Hepatocyte (in vitro differentiated cells): ENCODE measurements around the gene PCDHGA10. TPM values are rescaled to one million over a fixed set of nuclear protein-coding genes. Genes with fewer than 3 reads are reported as not detected.

ENCODE experiments used
- DNase-seq: peaks from one replicate; pipeline ENCODE4 v3.0.0-alpha.2; 2016; ENCODE audit warnings: low spot score
- H2AFZ ChIP-seq: fragments of 200-600 bp; sonication (generic); 2 replicates; pipeline ENCODE4 v1.6.0; 2016; ENCODE audit warnings: antibody characterized with exemption, mild to moderate bottlenecking
- H3K27ac ChIP-seq: fragments of 200-600 bp; sonication (generic); 2 replicates; pipeline ENCODE4 v1.5.1; 2016; ENCODE audit warnings: mild to moderate bottlenecking
- H3K27me3 ChIP-seq: fragments of 200-600 bp; sonication (generic); 2 replicates; pipeline ENCODE4 v1.6.1; 2016
- H3K36me3 ChIP-seq: fragments of 200-600 bp; sonication (generic); replicated peaks from 2 replicates; pipeline ENCODE4 v1.5.1; 2016; ENCODE audit warnings: low read depth; ENCODE audit not compliant: insufficient read depth
- H3K4me1 ChIP-seq: fragments of 200-600 bp; sonication (generic); 2 replicates; pipeline ENCODE4 v1.5.1; 2016; ENCODE audit warnings: mild to moderate bottlenecking, moderate library complexity; ENCODE audit not compliant: insufficient read depth
- H3K4me2 ChIP-seq: fragments of 200-600 bp; sonication (generic); 2 replicates; pipeline ENCODE4 v1.6.0; 2016
- H3K4me3 ChIP-seq: fragments of 200-600 bp; sonication (generic); 2 replicates; pipeline ENCODE4 v1.5.1; 2016; ENCODE audit warnings: mild to moderate bottlenecking
- H3K79me2 ChIP-seq: fragments of 200-600 bp; sonication (generic); 2 replicates; pipeline ENCODE4 v1.6.0; 2017; ENCODE audit warnings: mild to moderate bottlenecking
- H3K9me2 ChIP-seq: fragments of 200-600 bp; sonication (generic); replicated peaks from 2 replicates; pipeline ENCODE4 v1.6.0; 2017; ENCODE audit warnings: mild to moderate bottlenecking; ENCODE audit not compliant: insufficient read depth
- H3K9me3 ChIP-seq: fragments of 200-600 bp; sonication (generic); 2 replicates; pipeline ENCODE4 v1.5.1; 2016; ENCODE audit warnings: low read depth, mild to moderate bottlenecking
- H4K20me1 ChIP-seq: fragments of 200-600 bp; sonication (generic); 2 replicates; pipeline ENCODE4 v1.6.0; 2016; ENCODE audit warnings: mild to moderate bottlenecking; ENCODE audit not compliant: insufficient read depth, poor library complexity, severe bottlenecking
- CTCF ChIP-seq: fragments of 200-600 bp; sonication (generic); IDR thresholded peaks from 2 replicates; pipeline ENCODE4 v1.5.1; 2016; ENCODE audit warnings: antibody characterized with exemption, mild to moderate bottlenecking; ENCODE audit not compliant: poor library complexity
- EZH2 ChIP-seq: fragments of 200-600 bp; sonication (generic); IDR thresholded peaks from 2 replicates; pipeline ENCODE4 v1.6.1; 2016; ENCODE audit warnings: antibody characterized with exemption, mild to moderate bottlenecking, borderline replicate concordance
- EZH2phosphoT487 ChIP-seq: fragments of 200-600 bp; sonication (generic); IDR thresholded peaks from one replicate; pipeline ENCODE4 v1.6.1; 2018; ENCODE audit warnings: antibody characterized with exemption, mild to moderate bottlenecking, low read depth, moderate library complexity; ENCODE audit not compliant: unreplicated experiment, severe bottlenecking
- WGBS: methylation state at CpG from one replicate; pipeline ENCODE4 v1.1.6; 2016; ENCODE audit warnings: low lambda C conversion rate; ENCODE audit errors: missing lambda C conversion rate; 5-methylcytosine and 5-hydroxymethylcytosine counted together
- polyA plus RNA-seq: library from polyadenylated mRNA; unstranded; fragments of >200 nt; fragmentation: Nextera tagmentation; extraction: Ambion mirVana; gene quantifications from 2 replicates; pipeline ENCODE4 v1.2.1, GENCODE V29; 2016
- total RNA-seq: library from RNA; depleted of rRNA; stranded (reverse); fragments of >200 nt; gene quantifications from 2 replicates; pipeline ENCODE4 v1.2.3, GENCODE V29; 2014

The PCDHGA10 gene
- total and polyA plus RNA-seq, 2 experiments from 2014 or later: 3.0 to 6.7 TPM

GRCh38 chr5:141369994-141370848 lies 42.6 kb upstream of the PCDHGA10 start, which contains the start of gene PCDHGB3:
Gene PCDHGB3 (plus strand): TSS chr5:141370242. CDS start chr5:141370395, 153 bp downstream.
- Histone ChIP-seq H3K4me3 (no peak within 1 kb of the TSS), H3K27me3 (no peaks in the 10 kb centered on the region)

DNA sequence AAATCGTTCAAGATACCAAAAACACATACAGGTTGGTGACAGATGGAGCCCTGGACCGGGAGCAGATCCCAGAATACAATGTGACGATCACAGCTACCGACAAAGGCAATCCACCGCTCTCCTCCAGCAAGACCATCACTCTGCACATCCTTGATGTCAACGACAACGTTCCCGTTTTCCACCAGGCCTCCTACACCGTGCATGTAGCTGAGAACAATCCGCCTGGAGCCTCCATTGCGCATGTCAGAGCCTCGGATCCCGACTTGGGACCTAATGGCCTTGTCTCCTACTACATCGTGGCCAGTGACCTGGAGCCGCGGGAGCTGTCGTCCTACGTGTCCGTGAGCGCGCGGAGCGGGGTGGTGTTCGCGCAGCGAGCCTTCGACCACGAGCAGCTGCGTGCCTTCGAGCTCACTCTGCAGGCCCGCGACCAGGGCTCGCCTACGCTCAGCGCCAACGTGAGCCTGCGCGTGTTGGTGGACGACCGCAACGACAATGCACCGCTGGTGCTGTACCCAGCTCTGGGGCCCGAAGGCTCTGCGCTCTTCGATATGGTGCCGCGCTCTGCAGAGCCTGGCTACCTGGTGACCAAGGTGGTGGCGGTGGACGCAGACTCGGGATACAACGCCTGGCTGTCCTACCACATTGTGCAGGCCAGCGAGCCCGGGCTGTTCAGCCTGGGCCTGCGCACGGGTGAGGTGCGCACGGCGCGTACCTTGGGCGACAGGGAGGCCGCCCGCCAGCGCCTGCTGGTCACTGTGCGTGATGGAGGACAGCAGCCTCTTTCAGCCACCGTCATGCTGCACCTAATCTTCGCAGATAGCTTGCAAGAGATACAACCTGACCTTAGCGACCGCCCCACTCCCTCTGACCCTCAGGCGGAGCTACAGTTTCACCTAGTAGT lies 41.0 kb upstream of the PCDHGA10 start:
- Histone ChIP-seq H3K4me1 (no peaks in the 10 kb centered on the region), H3K4me2 (no peak overlapping the region), H3K27me3 (no peaks in the 10 kb centered on the region), H3K9me3 (no peaks in the 10 kb centered on the region), H3K9me2 (no peaks in the 10 kb centered on the region), H3K79me2 (no peaks in the 10 kb centered on the region), H3K36me3 (no peaks in the 10 kb centered on the region), H4K20me1 (no peaks in the 10 kb centered on the region), H2AFZ (no peak overlapping the region), H3K4me3 (no peak overlapping the region), H3K27ac (no peak overlapping the region)
- DNase-seq: no peak
- WGBS: 97% methylated on average over 65 of the region's 69 CpGs
- no peak for TF ChIP-seq EZH2phosphoT487
- no peak for TF ChIP-seq EZH2
- no peak for TF ChIP-seq CTCF

More at GRCh38 chr5:141369994-141370848, 42.6 kb upstream of the PCDHGA10 start, which contains the start of gene PCDHGB3:
- H3K79me2 ChIP-seq: no peaks in the 10 kb centered on the region
- H3K4me1 ChIP-seq: no peaks in the 10 kb centered on the region
- no peak within 1 kb of the TSS for H3K27ac ChIP-seq
- WGBS: 90% methylated on average over 32 of the region's 32 CpGs
- no peaks in the 10 kb centered on the region for H3K9me3 ChIP-seq
- no peak within 1 kb of the TSS for H2AFZ ChIP-seq
- no peak for TF ChIP-seq EZH2phosphoT487
- no peak for TF ChIP-seq EZH2
- TF ChIP-seq CTCF: no peak
- no peak for DNase-seq
- no peaks in the 10 kb centered on the region for H4K20me1 ChIP-seq
- H3K36me3 ChIP-seq: no peaks in the 10 kb centered on the region
- no peaks in the 10 kb centered on the region for H3K9me2 ChIP-seq
- H3K4me2 ChIP-seq: no peak within 1 kb of the TSS

DNA sequence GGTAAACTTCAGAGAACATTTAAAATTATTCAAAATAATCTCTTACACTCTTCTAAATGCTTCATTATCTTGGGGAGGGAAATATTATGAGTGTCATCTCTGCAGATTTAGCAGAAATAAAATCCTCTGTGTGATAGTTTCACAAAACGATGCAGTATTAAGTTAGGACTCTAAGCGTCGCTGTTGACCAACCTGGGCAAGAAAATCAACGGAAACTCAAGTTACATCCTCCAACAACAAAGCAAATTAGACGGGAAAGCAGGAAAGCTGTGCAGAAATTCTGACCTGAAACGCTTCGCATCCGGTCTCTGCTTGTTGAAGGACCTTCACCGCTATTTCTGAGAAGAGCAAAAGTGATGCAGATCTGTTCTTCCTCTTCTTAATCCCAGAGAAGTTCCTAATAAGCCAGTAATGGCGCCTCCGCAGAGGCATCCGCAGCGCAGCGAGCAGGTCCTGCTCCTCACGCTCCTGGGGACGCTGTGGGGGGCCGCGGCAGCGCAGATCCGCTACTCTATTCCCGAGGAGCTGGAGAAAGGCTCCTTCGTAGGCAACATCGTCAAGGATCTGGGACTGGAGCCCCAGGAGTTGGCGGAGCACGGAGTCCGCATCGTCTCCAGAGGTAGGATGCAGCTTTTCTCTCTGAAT lies 39.0 kb upstream of the PCDHGA10 start, which contains the start of gene PCDHGA6:
Gene PCDHGA6 (plus strand): TSS at position 219 of the 645 bp plus-strand sequence. CDS start 193 bp downstream, at position 412.
- Histone ChIP-seq H3K9me2 (no peaks in the 10 kb centered on the region), H3K27me3 (no peaks in the 10 kb centered on the region), H3K27ac (no peak within 1 kb of the TSS), H4K20me1 (no peaks in the 10 kb centered on the region), H3K4me3 (no peak within 1 kb of the TSS), H3K36me3 (no peaks in the 10 kb centered on the region), H2AFZ (no peak within 1 kb of the TSS), H3K4me2 (no peak within 1 kb of the TSS), H3K79me2 (no peaks in the 10 kb centered on the region), H3K9me3 (no peaks in the 10 kb centered on the region), H3K4me1 (no peaks in the 10 kb centered on the region)
- WGBS: 94% methylated on average over 27 of the region's 27 CpGs
- DNase-seq: no peak
- TF ChIP-seq CTCF: no peak
- TF ChIP-seq EZH2: no peak
- no peak for TF ChIP-seq EZH2phosphoT487
